GM18867 (cell line): Measurements from ENCODE around the gene RCAN1.
"Not testable (repeated sequence)": the region's sequence is repeated elsewhere in the genome, so short reads cannot be mapped to it uniquely, and the experiment has no call there.

ENCODE experiments used
- ATAC-seq: cut with Tn5 transposase; IDR thresholded peaks from one replicate; pipeline ENCODE4 v1.9.1; 2021; ENCODE audit warnings: mild to moderate bottlenecking, moderate library complexity; ENCODE audit not compliant: unreplicated experiment

The RCAN1 gene

GRCh38 chr21:34571994-34572393 lies 42.9 kb downstream of the RCAN1 start:
- ATAC-seq = no peak

- ATAC-seq = no peak
Observed at GRCh38 chr21:34570313-34570712, 44.6 kb downstream of the RCAN1 start.

- no peak for ATAC-seq
Observed at GRCh38 chr21:34569381-34569979, 45.4 kb downstream of the RCAN1 start.

- ATAC-seq = not testable (repeated sequence)
Observed at GRCh38 chr21:34568801-34569200, 46.1 kb downstream of the RCAN1 start.

DNA sequence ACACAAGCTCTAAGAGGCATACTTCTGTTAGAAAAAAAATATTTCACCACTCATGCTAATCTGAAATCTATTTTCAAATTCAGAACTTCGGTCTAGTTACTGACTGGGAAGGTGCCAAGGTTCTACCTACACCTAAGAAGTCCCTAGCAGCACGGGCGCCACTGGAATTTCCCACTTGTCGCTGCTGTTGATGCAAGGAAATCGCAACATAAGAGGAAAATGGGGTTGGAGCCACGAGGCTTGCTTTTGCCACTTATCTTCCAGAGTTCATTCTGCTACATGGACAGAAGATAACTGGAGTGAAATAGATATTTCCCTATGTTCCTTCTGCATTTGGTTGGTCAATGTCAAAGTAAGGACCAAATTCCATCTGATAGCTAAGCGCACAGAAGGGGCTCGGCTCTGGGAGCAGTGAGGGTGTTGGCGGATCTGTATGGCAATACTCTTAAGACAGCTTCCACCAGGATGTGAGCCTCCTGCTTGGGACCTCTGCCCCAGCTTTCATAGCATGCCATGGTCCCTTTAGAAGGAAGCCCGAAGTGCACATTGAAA lies 47.2 kb downstream of the RCAN1 start:
- ATAC-seq = no peak

- no peak for ATAC-seq
Observed at GRCh38 chr21:34565238-34565637, 49.7 kb downstream of the RCAN1 start.

DNA sequence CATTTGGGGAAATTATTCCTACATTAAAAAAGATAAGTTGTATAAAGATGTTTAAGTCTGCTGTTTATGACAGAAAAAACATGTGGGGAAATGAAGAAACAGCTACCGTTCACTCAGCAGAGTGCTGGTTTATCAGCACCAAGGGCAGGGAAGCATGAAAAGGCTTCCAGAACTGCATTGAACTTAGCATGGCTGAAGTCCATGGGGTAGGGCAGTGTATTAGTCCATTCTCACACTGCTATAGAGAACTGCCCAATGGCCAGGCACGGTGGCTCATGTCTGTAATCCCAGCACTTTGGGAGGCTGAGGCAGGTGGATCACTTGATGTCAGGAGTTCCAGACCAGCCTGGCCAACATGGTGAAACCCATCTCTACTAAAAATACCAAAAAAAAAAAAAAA lies 51.5 kb downstream of the RCAN1 start:
- not testable (repeated sequence) for ATAC-seq

DNA sequence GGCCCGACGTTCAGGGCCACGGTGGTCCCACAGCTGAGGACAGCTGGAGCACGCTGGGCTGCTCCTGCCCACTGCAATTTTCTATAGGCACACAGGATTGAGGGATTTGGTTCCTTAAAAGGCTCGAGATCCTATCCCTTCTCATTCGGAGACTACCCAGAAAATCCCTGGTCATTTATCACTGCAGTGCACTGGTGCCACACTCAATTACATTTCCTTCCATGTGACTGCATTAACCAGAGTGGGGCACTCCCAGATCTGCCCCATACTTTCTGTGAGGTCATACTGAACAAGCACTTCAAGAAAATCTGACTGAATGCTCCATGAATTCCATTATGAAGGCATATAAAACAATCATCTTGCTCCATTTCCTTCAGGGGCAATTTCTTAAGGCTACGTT lies 53.1 kb downstream of the RCAN1 start:
- no peak for ATAC-seq

- ATAC-seq = no peak
Observed at GRCh38 chr21:34560609-34561008, 54.3 kb downstream of the RCAN1 start.

DNA sequence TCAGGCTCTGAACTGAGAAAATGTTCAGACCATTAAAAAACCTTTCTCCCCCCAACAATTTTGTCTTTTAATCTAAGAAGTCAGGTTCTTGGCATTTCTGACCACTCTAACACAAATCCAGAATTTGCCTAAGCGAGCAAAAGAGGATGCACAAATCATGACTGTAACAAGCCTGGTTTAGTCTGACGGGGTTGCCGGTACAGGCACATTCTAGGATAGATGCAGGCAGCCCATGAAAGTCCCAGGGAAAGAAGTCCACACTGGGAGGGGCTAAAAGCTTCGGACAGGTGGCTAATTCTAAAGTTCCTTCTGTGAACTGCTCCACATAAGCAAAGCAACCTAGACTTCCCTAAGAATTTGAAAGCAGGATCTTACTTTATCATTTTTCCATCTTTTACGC lies 54.9 kb downstream of the RCAN1 start:
- ATAC-seq = no peak

GRCh38 chr21:34559089-34559631 lies 55.8 kb downstream of the RCAN1 start:
- ATAC-seq = no peak

DNA sequence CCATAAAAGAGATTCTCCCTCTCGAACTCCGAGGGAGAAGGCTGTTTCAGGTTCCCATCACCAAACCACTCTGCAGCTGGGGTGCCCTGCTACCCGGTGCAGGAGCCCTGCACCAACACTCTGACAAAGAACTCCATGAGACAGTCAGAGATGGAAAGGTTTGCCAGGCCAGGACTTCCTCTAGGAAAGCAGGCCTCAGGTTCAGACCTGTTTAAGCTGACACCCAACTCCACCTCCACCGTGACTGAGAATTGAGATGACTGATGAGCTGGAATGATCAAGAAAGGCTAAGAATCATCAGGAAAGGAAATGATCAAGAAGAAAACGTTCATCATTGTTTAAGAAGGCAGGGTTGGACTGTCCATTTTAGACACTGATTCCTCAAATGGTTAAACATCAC lies 56.7 kb downstream of the RCAN1 start:
- ATAC-seq = no peak

DNA sequence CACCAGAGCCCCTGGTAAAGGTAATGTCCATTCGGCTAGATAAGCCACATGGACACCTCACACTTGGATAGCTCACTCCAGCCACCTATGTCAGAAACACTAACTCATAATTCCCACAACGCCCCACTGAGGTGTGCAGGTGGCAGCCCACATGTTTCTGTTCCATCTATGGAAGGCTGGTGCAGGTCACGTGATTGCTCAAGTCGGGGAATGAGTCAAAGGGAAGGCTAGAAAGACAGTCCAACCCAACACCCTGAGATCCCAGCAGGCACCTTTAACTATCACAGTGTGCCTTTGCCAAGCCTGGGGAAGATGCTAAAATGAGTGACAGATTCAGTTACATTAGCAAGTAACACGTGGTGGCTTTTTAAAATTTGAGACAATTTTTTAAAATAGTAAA lies 57.7 kb downstream of the RCAN1 start:
- no peak for ATAC-seq

DNA sequence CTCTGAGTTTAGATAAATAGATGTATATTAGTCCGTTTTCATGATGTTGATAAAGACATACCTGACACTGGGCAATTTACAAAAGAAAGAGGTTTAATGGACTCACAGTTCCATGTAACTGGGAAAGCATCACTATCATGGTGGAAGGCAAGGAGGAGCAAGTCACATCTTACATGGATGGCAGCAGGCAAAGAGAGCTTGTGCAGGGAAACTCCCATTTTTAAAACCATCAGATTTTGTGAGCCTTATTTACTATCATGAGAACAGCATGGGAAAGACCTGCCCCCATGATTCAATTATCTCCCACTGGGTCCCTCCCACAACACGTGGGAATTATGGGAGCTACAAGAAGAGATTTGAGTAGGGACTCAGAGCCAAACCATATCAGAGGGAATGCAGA lies 60.2 kb downstream of the RCAN1 start:
- ATAC-seq = not testable (repeated sequence)

DNA sequence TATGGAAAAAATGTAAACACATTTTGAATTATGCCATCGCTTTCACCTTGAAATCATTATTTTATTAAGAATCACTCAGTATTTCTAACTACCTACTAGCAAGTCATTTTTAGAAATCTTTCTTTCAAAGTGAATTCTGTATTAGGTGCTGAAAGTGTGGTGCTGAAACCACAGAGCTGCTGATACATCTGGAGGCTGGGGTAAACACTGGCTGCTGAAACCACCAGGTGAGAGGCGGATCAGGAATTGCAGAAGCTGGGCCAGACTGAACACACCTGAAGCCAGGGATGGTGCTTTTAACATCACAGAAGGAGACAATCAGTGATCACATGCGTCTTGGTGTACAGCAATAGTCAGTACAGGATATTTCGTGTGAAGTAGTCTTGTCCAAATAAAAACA lies 60.7 kb downstream of the RCAN1 start:
- ATAC-seq = no peak

DNA sequence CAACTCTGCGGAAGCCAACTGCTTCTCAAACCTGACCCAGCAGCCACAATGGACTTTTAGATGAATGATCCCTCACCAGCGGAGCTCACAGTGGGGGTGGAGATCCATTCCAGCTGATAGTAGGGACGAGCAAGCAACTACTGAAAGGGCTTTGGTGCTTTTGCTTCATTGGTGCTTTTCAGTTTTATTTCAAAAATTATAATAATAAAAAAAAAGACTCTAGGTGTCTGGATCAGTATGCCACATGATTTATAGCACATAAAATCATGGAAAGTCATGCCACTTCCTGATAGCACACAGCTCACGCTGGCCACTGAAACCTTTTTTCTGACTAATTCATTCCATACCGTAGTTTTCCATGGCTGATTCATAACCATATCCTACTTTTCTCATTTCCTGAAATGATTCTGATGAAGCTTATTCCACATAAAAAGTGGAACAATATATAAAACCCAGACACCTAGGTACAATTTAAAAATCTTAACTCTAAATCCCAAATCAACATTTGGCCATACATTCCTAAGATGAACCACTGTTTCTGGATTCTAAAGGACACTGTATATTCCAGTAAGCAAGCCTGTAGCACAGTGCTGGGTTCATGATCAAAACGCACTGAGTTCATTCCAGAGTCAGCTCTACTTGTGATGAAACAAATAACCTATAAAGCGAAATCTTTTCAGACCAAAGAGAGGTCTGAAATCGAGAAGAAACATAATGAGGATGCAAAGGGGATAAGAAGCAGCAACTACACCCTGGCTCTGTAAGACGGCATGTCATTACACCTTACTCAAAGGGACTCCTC lies 61.6 kb downstream of the RCAN1 start:
- ATAC-seq = no peak

DNA sequence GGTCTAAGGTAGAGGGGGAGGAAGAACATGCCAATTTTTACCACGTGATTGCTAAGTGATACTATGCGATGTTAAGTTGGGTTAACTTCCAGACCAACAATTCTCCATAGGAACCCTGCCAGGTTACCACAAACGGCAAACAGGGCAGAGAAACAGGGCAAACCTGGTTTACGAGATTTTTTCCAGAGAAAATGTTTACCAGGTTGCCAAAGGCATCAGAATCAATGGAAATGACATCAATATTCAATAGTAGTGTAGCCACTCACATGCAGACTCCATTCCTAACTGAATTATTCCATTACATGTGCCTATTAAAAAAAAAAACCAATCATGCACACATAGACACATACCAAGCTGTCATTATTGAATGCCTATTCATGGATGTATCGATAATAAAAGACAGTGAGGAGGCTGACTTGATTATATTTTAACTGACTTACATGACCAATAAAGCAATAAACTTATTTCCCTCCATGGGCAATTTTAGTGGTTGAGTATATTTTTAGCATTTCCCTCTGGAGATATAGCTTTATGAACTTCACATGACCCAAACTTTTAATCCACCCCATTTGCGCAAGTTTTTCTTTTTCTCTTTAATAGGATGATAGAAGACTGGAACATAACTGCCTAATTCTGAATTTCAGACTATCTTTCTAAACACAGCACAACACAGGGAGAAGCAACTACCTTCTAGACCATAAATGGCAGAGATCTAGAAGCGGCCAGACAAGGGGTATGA lies 62.4 kb downstream of the RCAN1 start:
- ATAC-seq = no peak

GRCh38 chr21:34550182-34550799 lies 64.6 kb downstream of the RCAN1 start:
- no peak for ATAC-seq

DNA sequence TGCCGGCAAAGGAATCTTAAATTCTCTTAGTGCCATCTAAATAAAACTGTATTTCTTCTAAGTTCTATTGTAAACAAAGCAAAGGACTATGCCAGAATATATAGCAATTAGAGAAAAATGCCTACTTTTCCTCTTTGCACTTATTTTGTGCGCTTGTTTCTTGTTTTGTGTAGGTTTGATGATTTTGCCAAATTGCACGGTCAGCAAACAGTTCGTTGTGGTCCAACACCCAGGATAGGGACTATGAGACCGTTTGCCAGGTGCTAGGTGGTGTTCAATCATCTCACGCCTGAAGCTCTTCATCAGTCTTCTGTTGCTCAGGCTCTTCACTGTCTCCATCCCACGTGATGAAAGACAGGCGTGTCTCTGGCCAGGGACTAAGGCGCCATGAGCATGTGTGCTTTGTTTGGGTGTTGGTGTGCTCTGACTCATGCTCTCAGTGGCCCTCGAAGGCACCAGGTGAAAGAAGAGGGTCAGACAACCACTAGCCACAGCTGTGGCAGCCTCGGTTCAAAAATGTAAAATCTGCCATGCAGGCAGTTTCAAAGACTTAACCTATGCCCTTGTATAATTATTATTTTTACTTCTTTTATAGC lies 66.0 kb downstream of the RCAN1 start:
- ATAC-seq = no peak

GRCh38 chr21:34546542-34546941 lies 68.4 kb downstream of the RCAN1 start:
- ATAC-seq = no peak
